Measurements from ENCODE around the gene WHAMM.
"Not testable (repeated sequence)": the region's sequence is repeated elsewhere in the genome, so short reads cannot be mapped to it uniquely, and the experiment has no call there.

Gene WHAMM, protein sequence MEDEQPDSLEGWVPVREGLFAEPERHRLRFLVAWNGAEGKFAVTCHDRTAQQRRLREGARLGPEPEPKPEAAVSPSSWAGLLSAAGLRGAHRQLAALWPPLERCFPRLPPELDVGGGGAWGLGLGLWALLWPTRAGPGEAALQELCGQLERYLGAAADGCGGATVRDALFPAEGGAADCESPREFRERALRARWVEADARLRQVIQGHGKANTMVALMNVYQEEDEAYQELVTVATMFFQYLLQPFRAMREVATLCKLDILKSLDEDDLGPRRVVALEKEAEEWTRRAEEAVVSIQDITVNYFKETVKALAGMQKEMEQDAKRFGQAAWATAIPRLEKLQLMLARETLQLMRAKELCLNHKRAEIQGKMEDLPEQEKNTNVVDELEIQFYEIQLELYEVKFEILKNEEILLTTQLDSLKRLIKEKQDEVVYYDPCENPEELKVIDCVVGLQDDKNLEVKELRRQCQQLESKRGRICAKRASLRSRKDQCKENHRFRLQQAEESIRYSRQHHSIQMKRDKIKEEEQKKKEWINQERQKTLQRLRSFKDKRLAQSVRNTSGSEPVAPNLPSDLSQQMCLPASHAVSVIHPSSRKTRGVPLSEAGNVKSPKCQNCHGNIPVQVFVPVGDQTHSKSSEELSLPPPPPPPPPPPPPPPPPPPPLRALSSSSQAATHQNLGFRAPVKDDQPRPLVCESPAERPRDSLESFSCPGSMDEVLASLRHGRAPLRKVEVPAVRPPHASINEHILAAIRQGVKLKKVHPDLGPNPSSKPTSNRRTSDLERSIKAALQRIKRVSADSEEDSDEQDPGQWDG

DNA sequence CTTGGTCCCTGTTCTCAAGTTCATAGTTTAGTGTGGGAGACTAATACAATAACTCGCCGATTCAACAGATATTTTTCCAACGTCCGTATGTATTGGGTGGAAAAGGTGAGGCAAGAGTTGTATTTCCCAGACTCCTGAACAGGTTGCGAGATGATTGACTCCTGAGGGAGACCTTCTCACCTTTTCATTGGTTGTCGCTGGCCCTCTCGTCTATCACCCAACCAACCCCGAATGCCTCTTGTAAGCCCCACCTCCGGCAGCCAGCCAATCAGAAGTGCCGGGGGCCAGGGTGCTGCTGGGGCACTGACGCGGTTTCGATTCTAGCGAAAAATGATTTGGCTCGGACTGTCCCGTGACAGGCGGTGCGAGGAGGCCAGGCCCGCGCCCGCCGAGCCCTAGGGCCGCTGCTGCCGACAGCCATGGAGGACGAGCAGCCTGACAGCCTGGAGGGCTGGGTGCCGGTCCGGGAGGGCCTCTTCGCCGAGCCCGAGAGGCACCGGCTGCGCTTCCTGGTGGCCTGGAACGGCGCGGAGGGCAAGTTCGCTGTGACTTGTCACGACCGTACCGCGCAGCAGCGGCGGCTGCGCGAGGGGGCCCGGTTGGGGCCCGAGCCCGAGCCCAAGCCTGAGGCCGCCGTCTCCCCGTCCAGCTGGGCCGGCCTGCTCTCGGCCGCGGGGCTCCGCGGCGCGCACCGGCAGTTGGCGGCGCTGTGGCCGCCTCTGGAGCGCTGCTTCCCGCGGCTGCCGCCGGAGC lies at the start of gene WHAMM:
Gene WHAMM, plus strand, starts transcription at position 321 of the 753 bp plus-strand sequence. Its CDS starts 99 bp downstream, at position 420.
- peak; percentile 98 for DNase-seq

DNA sequence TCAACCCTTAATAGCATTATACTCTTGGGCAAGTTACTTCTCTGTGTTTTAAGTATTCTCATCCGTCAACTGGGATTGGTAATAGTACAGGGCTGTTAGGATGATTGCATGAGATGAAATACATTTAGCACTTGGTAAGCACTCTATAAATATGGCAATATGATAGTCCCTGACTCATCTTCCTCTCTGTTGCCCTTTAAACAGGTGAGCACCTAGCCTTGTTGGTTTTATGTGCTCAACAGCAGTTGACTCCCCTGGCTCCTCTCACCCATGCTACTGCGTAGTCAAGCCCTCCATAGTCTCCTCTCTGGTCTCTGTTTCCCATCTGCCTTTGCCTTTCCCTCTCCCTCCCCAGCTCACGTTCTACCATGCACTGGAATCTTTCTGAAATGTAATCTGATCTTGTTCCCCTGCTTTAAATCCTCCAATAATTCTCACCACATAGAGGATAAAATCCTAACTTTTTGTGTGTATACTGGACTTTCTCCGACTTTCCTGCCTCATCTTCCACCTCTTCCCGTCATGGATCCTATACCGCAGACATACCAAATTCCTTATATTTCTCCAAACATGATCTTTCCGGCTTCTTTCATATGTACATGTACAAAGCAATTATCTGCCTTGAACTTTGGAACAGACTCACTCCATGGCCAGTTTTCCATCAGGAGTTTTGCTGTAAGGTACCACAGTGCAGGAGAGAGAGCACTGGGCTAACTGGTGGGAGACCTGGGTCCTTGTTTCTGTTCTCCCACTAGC lies 45.9 kb upstream of the WHAMM start:
- no peak for DNase-seq

DNA sequence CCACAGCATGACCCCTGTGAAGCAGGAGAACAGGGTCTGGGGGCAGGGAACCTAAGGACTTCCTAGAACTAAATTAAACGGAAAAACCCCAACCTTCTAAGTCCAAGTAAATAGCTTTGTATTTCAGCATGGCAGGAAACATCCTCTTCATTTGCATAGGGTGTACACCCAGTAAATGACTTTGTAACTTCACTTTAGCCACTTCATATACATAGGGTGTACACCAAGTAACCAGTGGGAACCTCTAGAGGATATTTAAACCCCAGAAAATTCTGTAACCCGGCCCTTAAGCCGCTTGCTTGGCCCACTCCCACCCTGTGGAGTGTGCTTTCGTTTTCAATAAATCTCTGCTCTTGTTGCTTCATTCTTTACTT lies 45.3 kb upstream of the WHAMM start:
- no peak for DNase-seq

DNA sequence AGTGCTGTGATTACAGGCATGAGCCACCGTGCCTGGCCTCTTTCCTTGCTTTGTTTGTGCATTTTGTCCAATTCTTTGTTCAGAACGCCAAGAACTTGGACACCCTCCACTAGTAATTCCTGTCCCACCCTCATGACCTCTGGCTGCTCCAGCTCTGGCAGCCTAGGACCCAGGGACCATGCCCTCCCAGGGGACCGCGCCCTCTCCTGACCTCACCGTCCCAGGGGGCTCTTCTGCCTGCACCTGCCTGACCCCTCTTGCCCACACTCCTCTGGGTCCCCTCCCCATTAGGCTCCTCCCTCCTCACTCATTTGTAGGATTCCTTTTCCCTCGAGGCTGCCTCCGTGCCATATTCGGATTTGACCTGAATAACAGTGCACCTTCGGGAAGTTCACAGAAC lies 44.7 kb upstream of the WHAMM start:
- no peak for DNase-seq

DNA sequence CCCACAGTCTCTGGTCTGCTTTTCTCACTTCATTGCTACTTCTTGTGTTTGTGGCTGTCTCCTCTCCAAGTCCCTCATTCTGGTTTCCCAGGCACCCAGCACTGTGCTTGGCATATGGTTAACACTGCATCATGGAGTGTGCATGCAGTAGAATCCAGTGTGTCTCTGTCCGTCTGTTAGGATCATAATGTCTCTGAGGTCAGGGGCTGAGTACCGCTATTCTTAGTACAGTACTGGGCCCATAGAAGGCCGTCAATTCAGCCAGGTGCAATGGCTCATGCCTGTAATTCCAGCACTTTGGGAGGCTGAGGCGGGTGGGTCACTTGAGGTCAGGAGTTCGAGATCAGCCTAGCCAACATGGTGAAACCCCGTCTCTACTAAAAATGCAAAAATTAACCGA lies 43.2 kb upstream of the WHAMM start:
- DNase-seq = not testable (repeated sequence)

DNA sequence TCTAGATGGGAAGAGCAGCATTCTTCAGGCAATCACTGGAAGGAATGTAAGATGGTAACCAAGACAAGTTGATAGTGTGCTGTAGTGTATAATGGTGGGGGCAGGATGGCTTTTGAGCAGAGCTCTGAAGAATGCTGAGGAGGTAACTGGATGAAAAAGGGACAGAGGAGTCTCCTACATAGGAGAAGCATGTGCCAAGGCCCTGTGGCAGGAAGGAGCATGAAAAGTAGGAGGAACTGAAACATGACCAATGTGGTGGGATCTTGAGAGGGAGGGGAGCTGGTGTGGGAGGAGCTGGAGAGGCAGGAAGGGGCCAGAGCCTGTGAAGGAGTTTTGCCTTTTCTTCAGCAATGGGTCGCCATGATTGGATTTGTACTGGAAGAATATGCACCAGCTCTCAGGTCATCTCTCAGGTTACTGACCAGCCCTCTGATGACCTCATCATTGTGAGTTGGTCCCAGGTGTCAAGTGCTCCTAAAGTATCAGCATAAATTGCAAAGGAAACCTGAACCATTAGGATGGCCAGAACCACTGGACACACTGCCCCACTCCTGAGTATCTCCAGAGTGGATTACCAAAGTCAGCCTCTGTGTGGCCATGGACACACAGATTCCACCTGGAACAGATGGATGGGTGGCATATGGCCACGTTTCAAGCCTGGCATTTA lies 42.1 kb upstream of the WHAMM start:
- DNase-seq = no peak

DNA sequence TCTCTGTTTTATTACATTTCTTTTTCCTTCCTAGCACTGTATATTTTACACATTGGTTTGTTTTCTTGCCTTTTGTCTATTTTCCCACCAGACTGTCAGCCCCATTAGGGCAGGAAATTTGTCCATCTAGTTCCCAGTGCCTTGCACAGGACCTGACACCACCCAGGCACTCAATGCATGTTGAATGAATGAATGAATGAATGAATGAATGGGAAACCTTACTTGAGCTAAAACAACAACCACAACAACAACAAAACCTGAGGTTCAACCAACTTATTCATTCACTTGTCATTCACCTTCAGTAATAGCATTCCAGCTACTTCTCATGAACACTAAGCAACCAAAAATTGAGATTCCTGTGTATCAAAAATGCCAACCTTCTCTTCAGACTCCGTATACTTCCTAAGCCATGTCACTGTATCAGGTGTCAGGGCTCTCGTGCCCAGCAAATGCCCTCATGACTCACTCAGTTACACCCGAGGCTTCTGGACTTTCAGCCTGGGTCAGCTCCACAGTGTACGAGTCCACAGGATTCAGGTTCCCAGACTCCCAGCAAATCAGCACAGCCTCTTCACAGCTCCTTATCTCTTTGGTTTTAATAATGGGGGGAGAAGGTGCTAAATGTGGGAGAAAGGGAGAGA lies 40.9 kb upstream of the WHAMM start:
- no peak for DNase-seq

DNA sequence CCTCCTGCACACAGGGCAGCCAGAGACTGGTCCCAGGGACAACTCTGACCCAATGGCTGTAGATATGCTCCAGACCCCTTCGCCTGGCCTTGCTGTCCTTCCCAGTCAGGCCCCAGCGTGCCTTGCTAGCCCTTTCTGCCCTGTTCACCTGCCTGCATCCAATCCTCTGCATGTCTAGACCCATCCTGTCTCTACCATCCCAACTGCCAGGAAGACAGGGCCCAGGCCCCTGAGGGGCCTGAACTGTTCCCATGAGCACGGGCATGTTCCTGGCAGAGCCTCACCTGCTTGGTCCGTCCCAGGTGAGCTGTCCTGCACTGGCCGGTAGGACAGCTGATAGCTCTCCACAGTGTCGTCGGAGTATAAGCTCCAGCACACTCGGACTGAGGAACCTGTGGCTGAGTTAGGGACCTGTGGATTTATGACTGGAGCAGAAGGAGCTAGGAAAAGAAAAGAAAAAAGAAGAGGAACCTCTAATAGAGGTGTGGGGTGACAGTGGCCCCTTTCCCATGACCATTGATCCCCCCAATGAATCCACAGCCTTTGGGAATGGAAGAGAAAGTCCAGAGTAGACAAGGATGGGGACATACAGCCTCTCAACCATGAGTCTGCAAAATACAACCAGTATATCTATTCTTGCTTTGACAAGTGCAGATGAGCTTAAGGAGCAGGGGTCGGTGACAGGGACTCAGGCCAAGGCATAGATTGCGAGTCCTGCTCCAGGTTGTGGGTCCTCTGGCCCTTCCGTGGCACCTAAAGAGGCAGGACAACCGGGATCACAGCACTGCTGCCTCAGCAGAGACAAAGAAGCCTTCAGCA lies 37.4 kb upstream of the WHAMM start:
- DNase-seq = no peak

DNA sequence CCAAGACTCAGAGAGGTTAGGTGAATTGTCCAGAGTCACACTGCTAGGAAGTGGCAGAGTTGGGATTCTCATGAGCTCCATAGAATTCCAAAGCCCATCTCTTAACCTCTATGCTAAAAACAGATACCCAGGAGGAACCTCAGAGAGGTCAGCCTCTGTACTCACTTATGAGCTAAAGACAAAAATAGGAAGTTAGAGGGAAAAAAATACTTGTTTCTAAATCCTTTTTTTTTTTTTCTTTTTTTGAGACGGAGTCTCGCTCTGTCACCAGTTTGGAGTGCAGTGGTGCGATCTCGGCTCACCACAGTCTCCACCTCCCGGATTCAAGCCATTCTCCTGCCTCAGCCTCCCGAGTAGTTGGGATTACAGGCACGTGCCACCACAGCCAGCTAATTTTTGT lies 34.9 kb upstream of the WHAMM start:
- no peak for DNase-seq

DNA sequence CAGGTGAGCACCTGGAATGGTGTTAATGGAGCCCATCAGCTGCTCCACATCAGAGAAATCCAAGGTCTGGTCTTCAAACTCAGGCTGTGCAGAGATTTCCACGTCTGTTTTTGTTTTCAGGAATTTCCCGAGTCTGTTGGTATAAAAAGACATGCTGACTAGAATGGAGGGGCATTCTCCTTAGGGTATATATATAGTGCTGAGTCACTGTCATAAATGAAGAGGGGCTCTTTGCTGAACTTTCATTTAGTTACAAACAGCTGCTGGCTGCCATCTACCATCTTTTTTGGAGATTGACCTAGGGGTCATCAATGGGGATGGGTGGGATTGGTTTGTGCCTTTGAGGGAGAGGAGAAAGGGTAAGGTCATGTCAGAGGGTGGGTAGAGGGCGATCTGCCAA lies 30.7 kb upstream of the WHAMM start:
- no peak for DNase-seq

DNA sequence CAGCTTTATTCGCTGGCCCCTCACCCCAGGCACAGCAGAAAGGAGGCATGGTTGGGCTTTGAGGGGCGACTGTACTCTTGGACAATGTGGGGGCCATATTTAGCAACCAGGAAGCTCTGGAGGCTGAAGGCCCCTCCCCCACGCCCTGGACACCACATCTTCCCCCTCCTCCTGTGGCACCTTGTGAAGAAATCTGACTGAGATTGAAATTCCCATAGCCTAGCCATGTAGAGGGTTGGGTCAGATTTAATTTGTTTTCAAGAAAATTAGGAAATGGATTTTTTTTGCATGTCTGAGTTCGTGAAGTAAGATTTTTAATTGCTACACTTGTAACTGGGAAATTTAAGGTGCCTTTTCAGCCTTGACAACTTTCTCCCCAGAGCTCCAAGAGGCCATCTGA lies 28.1 kb upstream of the WHAMM start:
- no peak for DNase-seq

DNA sequence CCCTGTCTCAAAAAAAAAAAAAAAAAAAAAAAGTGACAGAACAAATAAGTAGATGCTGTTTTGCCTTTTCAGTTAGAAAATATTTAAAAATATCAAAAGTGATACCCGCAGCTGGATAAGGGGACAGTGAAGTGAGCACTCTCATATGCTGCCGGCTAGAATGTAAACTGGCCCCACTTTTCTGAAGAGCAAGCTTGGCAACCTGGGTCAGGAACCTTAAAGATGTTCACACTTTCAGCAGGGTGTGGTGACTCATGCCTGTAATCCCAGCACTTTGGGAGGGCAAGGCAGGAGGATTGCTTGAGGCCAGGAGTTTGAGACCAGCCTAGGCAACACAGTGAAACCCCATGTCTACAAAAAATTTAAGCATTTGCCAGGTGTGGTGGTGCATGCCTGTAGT lies 20.9 kb upstream of the WHAMM start:
- no peak for DNase-seq

DNA sequence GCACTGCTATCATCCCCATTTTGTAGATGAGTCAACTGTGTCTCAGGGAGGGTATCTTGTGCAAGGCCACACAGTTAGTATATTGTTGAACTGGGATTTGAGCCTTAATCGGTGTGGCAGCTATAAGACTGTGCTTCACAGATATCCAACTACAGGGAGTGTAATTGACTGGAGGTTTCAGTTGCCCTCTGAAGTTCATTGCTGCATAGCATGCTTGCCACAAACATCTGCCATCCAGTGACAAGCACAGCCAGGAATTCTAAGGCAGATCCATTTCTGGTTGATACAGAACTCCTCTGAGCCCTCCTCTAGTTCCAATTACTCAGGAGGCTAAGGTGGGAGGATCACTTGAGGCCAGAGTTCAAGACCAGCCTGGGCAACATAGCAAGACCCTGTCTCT lies 19.9 kb upstream of the WHAMM start:
- no peak for DNase-seq

DNA sequence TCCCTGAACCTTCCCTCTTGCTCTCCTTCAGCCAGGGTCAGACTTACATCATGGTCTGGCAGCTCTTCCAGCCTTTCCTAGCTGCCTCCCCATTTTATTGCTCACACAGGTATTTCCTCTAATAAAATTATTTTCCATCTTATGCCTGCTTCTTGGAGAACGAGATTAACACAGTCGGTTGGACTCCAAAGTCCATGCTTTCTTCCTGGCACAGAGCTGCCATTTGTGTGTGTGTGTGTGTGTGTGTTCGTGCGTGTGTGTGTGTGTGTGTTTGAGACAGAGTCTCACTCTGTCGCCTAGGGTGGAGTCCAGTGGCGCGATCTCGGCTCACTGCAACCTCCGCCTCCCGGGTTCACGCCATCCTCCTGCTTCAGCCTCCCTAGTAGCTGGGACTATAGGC lies 19.1 kb upstream of the WHAMM start:
- DNase-seq = no peak

DNA sequence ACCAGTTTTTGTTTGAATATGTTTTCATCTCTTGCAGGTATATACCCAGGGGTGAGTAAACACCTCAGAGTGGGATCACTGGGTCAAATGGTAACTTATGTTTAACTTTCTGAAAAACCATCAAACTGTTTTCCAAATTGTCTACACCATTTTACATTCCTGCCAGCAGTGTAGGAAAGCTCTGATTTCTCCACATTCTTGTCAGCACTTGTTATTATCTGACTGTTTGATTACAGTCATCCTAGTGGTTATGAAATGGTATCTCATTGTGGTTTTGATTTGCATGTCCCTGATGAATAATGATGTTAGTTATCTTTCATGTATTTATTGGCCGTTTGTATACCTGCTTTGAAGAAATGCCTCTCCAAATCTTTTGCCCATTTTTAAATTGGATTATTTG lies 17.4 kb upstream of the WHAMM start:
- no peak for DNase-seq

DNA sequence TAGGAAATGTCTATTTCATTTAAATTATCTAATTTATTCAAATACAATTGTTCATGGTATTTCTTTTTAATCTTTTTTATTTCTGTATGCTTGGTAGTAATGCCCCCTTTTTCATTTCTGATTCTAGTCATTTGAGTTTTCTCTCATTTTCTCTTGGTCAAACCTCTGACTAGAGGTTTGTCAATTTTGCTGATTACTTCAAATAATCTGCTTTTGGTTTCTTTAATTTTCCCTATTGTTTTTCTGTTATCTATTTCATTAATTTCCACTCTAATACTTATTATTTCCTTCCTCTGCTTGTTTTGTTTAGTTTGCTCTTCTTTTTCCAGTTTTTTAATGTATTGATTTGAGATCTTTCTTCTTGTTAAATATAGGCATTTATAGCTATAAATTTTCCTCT lies 15.7 kb upstream of the WHAMM start:
- no peak for DNase-seq

DNA sequence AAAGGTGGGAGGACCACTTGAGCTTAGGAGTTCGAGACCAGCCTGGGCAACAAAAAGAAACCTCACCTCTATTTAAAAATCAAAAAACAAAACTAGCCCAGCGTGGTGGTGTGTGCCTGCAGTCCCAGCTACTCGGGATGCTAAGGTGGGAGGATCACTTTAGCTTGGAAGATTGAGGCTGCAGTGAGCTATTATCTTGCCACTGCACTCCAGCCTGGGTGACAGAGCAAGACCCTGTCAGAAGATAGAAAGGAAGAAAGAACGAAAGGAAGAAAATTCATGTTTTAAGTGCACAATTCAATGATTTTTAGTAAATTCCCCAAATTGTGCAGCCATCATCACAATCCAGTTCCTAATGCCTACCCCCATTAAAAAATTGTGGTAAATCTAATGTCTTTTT lies 11.3 kb upstream of the WHAMM start:
- no peak for DNase-seq

DNA sequence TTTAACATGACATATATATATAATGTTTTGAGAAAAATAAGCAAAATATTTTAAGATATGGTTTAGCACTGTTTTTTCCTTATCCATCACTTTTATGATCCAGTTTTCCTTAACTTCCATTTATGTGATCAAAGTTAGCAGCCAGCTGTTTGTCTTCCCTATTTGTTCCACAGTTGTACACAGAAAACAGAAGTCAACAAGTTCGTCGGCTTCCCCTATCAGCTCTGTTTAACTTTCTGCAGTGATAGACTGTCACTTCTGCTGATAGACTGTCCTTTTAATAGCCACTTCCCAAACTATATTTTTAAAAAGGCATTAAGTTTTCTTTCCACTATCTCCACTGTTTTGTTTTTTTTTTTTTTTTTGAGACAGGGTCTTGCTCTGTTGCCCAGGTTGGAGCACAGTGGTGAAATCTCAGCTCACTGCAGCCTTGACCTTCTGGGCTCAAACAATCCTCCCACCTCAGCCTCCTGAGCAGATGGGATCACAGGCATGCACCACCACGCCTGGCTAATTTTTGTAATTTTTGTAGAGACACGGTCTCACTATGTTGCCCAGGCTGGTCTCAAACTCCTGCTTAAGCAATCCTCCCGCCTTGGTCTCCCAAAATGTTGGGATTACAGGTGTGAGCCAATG lies 10.8 kb upstream of the WHAMM start:
- no peak for DNase-seq

DNA sequence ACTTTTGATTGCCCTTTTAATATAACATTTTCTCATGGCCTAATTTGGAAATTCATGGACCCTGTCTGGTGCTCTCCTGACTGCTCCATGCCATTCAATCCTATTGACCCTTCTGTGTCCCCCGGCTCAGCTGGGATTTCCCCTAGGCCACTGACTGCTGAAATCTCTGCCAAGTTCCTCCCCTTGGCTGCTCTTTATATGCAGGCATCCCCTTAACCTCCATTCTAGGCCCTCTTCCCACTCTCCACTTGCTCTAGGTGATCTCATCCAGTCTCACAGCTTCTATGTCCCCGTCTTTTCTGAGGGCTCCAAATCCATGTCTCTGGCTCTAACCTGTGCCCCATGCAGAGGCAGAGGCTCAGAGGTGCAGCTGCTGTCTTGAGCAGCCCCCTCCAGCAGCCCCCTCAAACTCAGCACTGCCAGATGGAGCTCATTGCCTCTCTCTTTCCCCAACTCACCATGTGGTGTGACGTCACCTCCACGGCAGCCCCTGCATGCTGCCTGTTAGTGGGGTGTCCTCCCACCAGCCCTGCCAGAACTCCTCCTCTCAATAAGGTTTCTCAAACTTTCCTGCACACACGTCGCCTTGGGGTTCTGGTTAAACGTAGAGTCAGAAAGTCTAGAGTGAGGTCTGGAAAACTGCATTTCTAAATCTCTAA lies 10.1 kb upstream of the WHAMM start:
- DNase-seq = no peak

DNA sequence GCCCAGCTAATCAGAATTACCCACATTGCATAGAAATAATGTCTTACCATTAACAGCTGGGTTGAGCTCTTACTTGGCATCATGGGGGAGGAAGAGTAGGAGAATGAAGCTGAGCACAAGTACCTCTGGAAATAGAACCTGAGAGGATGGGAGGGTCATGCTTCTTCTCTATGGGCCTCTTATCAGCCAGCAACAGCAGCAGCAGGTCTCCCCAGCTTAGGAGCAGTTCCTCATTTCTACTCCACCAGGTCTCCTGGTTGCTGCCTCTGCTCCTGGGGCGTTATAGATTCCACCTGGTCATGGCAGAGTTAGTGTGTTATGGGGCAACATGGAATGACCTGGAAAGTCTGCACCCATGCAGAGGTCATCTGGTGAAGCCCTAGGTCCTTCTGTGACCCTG lies 6.9 kb upstream of the WHAMM start:
- no peak for DNase-seq
